WI38 (cell line): ENCODE data around the gene TNFAIP8.

Experiments used
- H3K4me3 ChIP-seq: 2 replicates; pipeline ENCODE4 v1.5.1; 2011; ENCODE audit warnings: low read depth, mild to moderate bottlenecking, control low read depth, low read length
- TF ChIP-seq, protein P1 (sequence below): IDR thresholded peaks from 2 replicates; pipeline ENCODE4 v1.5.1; 2012; ENCODE audit warnings: low read depth, mild to moderate bottlenecking, control low read depth, low read length

TNFAIP8 gene

DNA sequence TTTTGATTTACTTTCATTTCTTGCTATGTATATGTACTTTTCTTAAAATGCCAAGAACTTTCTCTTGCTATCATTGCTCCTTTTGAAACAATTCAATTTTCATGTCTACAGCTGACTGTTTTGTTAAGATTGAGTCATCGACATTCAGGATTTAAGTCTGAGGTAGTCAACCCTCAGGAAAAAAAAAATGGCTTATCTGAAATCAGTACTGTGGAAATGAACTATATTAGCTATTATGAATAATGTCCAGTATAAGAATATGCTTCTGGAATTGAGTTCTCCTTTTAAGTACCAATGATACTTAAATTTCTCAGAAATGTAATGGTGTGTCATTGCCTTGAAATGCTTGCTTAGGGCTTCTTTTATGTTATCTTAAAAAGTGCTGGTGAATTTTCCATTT lies 37.9 kb downstream of the TNFAIP8 start:
- TF ChIP-seq, protein P1, sequence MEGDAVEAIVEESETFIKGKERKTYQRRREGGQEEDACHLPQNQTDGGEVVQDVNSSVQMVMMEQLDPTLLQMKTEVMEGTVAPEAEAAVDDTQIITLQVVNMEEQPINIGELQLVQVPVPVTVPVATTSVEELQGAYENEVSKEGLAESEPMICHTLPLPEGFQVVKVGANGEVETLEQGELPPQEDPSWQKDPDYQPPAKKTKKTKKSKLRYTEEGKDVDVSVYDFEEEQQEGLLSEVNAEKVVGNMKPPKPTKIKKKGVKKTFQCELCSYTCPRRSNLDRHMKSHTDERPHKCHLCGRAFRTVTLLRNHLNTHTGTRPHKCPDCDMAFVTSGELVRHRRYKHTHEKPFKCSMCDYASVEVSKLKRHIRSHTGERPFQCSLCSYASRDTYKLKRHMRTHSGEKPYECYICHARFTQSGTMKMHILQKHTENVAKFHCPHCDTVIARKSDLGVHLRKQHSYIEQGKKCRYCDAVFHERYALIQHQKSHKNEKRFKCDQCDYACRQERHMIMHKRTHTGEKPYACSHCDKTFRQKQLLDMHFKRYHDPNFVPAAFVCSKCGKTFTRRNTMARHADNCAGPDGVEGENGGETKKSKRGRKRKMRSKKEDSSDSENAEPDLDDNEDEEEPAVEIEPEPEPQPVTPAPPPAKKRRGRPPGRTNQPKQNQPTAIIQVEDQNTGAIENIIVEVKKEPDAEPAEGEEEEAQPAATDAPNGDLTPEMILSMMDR, result no peak
- H3K4me3 ChIP-seq, result no peak overlapping the region

- TF ChIP-seq, protein P1, result no peak
- H3K4me3 ChIP-seq, result no peak overlapping the region
Observed at GRCh38 chr5:119395080-119395836, 39.4 kb downstream of the TNFAIP8 start.

- TF ChIP-seq, protein P1, result no peak
- no peak overlapping the region for H3K4me3 ChIP-seq
Observed at GRCh38 chr5:119396030-119396664, 40.3 kb downstream of the TNFAIP8 start.

GRCh38 chr5:119397518-119398380 lies 41.9 kb downstream of the TNFAIP8 start:
- no peak overlapping the region for H3K4me3 ChIP-seq
- TF ChIP-seq, protein P1, result no peak

DNA sequence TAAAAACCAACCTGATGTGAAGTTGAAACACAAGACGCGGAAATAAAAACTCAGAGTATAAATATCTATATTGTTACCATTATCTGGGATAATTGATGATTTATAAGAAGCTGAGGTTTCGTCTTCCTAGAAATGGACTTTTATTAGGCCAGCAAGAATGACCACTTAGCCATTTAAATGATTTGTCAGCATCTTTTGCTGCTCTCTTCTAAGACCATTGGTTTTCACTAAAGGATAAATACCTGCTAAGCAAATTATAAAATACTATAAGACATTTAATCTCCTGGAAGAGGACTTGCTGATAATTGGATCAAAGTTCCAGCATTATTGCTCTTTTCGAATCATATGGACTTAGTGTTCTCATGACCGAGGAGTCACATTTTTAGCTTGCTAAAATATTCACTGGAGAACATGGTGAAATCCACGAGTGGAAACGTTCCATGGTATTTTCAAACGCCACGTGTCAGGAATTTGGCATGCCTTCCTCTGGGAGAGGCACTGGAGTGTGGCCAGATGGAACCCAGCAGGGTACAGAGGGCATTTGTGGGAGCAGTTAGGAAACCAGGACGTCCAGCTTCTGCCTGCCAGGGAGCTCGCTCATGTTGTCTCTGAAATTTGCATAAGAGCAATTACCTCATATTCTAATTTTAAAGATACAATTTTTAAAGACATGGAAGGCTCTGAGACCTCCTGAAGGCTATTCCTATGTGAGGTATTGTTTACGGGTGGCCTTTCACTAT lies 43.1 kb downstream of the TNFAIP8 start:
- H3K4me3 ChIP-seq, result no peak overlapping the region
- TF ChIP-seq, protein P1, result no peak

- H3K4me3 ChIP-seq, result no peak overlapping the region
- TF ChIP-seq, protein P1, result no peak
Observed at GRCh38 chr5:119400245-119400644, 44.4 kb downstream of the TNFAIP8 start.
